ENCODE results near the gene SIRT5.

The SIRT5 gene

DNA sequence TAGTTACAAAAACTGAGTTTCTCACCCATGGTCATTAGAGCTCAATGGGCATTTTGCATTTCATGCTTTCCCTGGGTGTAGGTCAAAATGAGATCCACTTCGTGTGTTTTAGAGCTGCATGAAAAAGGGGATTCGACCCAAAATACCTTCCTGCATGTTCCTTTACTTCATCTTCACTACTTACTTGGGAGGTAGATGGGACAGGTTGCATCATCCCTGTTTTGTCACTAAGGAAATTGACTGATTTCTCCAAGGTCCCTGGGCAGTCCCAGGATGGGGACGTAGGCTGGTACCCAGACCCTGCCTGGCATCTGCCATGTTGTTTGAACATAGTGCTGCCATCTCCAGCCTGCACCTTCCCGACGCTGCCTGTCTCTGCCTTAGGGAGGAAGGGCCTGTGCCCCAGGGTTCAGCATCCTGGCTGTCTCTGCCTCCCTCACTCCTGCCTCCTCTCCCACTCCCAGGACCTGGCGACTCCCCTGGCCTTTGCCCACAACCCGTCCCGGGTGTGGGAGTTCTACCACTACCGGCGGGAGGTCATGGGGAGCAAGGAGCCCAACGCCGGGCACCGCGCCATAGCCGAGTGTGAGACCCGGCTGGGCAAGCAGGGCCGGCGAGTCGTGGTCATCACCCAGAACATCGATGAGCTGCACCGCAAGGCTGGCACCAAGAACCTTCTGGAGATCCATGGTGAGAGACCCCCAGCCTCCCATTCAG is 17.0 kb downstream of the SIRT5 start:
- no peak for DNase-seq

DNA sequence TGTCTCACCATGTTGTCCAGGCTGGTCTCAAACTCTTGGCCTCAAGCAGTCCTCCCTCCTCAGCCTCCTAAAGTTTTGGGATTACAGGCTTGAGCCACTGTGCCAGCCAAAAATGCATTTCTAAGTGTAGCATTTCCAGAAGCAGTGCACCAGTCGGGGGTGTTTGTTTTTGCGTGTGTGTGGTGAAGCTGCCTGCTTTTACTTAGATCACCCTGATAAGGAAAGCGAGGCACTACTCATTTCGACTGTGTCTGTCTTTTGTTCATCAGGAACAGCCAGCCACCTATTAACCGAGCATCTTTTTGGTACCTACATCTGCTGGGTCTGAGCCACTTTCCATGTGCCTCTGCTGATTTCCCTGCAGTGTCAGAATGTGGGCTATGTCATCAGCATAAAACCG is 18.7 kb downstream of the SIRT5 start:
- no peak for DNase-seq

DNA sequence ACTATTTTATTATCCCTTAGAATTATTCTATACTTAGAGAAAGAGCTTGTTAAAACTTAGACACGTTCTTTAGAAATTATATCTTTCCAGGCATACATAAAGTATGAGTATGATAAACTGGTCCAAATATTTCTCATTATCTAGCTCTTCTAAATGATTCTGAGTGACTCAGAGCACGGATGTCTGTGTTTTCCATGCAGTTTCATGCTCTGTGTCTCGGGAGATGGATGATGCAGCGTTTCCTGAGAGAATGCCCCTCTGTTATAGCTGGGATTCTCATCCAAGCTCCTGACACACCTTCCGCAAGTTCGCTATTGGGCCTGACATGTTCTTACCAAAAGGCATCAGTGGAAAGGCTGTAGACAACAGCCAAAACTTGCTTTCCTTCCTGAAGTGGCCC is 19.3 kb downstream of the SIRT5 start:
- no peak for DNase-seq

DNA sequence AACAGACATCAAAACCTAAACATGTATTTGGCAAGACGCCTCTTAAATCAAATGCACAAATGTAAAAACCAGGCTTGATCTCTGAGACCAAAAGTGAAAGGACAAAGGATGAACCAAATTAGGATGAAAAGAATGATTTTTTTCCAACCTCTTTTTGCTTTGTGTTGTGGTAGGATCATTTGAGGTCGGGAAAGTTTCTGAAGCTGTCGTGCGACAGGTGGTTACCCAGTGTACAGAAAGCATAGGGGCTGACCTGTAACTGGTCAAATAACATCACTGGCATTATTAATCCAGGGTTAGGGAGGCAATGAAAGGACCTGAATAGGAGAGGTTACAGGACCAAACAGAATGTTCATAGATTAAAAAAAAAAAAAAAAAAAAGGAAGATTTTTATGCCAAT is 22.7 kb downstream of the SIRT5 start:
- DNase-seq: no peak

DNA sequence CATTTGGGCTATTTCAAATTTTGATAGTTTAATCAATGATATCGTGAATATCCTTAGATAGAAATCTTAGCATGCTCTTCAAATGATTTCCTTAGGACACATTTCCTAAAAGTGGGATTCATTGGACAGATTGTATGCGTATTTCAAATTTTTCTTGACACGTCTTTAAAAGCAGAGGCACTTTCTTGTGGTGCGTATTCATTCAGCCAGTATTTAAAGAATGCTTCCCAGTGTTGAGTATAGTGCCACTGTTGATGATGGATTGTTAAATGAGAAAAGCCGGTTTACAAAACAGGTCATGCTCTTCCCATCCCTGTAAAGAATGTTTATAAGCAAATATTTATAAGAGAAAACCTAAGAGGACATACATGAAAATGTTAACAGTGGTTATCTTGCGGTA is 25.6 kb downstream of the SIRT5 start:
- no peak for DNase-seq

DNA sequence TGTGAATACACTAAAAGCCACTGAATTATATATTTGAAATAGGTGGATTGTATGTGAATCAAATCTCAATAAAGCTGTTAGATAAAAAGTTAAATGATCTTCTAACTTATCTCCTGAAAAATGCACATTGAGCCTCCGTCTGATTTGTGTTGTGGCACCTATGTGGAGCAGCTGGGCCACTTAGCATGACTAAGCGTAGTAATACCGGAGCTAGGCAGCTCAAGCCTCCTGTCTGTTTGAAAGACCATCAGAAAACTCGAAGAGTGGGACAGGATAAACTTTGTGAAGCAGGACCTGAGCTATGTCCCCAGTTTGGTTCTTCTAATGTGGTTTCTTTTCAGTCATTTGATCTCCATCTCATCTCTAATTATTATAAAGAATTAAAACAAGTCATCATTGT is 29.7 kb downstream of the SIRT5 start:
- DNase-seq: no peak

DNA sequence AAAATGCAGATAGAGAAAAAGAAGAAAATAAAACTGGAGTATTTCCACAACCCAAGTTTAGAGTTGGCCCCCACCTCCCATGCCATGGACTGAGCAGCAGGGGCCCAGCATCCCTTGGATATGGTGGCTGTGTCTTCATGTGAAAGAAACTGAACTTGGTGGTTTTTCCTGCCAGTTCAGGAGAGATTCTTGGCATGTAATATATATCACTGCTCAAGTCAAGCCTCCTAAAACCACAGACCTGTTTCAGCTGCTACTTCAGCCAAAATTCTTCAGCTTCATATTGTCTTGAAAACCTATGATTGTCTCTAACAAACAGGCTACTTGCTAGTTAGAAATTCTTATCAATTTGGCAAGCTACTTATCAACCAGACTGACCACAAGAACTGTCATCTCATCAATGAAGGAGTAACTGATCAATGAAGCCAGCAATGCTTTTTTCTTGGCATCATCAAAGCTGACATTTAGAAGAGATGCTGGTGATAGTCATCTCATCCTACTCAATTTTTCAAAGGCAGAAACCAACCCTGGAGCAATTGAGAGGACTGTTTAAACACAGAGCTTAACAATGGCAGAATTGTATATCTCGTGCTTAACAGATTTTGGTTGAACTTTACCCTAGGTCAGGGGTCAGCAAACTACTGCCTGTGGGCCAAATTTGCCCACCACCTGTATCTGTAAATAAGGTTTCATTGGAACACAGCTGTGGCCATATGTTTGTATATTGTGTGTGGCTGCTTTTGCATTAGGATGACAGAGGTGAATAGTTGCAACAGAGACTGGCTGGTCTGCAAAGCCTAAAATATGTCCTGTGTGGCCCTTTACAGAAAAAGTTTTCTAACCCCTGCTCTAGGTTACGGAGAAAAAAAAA is 30.4 kb downstream of the SIRT5 start:
- no peak for DNase-seq

DNA sequence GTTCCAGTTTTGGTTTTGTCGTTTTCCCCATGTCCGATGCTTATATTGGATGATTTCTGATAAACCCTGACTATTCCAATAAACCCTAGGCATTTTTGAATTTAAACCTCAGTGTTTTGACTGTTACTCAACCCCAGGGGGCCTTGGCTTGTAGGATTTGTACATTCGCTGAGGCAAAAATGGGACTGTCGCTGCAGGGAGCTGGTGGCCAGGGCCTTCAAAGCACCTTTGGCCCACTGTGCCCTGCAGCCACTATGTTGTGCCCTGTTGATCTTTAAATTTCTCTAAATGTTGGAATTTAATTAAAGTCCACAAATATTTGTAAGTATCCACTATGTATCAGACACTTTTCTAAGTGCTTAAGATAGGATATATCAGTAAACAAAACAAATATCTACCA is 31.2 kb downstream of the SIRT5 start:
- DNase-seq: no peak

DNA sequence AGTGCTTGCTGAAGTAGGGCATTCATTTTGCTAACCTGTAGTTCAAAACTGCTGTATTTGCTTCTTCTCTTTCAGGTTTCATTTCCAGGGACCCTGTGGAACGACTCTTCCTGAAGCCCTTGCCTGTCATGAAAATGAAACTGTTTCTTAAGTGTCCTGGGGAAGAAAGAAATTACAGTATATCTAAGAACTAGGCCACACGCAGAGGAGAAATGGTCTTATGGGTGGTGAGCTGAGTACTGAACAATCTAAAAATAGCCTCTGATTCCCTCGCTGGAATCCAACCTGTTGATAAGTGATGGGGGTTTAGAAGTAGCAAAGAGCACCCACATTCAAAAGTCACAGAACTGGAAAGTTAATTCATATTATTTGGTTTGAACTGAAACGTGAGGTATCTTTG is 37.3 kb downstream of the SIRT5 start:
- no peak for DNase-seq

DNA sequence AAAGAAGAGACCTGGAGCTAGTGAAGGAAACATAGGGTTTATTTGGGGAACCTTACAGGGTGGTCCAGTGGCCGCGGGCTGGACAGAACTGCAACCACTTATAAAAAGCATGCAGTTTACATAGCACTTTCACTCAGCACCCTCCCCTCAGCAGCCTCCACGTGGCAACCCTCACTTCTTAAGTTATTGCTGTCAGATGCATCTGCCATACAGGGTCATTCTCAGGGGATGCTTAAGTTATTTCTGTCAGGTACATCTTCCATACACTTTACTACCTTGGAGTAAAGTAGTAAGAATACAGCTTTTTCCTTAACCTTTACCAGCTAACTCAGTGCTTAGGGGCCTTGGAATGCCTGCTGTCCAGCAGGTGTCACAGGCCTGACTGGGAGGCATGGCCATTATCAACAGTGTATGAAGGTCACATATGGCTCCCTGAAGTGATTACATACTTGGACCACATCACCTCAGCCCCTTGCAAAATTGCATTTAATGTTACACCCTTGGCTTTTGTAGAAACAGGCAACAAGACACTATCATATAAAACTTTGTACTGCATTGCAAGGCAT is 38.7 kb downstream of the SIRT5 start:
- DNase-seq: no peak

DNA sequence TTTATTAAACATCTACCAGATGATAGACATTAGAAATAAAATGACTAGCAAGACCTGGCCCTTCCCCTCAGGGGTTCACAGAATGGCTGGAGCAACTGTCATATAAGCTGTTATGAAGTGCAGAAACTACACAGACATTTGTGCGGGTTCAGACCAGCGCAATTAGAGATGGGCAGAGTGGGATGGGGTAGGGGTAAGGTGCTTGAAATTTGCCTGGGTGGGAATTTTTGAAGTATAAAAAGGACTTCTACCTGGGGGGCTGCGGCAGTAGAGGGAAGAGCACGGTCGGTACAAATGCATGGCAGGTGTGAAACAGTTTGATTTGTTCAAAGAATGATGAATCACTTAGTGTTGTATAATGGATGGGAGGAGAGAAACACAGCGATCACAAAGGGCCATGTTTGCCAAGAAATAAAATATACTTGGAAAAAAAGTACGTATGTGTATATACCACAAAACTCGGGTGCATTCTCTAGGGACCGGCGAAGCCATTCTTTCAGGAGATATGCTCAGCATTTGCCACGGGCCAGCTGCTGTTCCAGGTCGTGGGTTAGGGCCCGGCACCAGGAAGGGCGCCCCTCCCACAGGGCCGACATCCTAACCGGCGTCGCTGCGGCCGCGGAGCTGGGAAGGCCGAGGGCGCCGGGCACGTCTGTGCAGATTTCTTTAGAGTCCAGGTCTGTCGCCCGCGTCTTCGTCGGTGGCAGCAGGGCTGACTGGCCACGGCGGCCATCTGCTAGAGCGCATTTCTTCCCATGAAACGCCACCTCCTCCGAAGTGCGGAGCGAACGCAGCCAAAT is 39.9 kb downstream of the SIRT5 start:
- no peak for DNase-seq

DNA sequence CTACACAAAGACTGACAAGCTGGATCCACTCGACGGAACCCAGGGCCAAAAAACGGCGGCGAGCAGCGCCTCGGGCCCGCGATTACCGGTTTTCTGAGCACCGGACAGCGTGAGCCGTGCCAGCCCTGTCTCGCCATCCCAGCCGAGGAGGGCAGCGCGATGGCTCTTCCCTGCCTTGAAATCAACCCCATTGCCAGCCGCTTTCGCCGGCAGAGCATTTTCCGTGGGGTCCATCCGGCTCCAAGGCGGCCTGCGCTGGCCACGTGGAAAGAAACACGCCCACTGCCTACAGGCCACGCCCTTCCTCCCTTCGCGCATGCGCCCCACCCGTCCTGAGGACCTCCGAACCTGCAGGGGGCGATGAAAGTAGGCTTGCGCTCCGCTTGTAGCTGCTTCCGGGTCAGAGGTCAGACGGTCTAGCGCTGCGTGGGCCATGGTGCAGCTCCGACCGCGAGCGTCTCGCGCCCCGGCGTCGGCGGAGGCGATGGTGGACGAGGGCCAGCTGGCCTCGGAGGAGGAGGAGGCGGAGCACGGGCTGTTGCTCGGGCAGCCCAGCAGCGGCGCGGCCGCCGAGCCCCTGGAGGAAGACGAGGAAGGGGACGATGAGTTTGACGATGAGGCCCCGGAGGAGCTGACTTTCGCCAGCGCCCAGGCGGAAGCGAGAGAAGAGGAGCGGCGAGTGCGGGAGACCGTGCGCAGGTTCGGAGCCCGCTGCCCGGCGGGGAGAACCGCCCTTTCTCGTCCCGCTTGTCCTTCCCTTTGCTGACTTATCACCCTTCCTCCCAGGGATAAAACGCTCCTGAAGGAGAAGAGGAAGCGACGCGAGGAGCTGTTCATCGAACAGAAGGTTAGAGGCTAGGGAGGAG is 40.8 kb downstream of the SIRT5 start, which contains the start of gene NOL7:
Gene NOL7, plus strand, starts transcription at position 410 of the 866 bp plus-strand sequence. Its CDS starts 24 bp downstream, at position 434.
- DNase-seq: peak; percentile 76

DNA sequence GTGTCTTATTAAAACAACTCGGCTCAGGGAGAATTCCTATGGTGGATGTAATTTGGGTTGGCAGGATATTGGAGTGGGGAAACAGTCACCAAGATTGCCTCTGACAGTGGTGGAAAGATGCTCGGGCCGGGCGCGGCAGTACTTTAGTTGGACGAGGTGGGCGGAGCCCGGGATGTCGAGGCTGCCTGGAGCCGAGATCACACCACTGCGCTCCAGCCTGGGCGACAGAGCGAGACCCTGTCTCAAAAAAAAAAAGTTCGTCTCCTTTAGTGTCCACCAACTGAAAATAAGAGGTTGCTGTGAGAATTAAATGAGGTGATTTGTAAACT is 41.4 kb downstream of the SIRT5 start:
- no peak for DNase-seq

DNA sequence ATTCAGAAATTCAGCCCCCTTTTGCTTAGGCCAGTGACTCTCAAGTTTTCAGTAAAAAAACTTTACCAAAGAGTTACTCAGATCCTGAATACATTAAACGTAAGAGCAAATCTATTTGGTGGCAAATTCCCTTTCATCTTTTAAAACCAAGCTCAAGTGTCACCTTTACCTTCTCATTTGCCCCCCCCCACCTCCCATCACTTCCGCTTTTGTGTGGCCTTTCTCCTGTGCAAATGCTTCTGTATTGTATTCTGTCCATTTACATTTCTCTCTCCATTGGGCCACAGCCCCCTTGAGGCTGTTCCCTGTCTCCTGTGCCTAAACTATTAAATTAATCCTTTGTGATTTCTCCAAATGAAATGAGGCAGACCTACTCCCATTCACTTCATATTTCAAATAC is 42.7 kb downstream of the SIRT5 start:
- DNase-seq: no peak

DNA sequence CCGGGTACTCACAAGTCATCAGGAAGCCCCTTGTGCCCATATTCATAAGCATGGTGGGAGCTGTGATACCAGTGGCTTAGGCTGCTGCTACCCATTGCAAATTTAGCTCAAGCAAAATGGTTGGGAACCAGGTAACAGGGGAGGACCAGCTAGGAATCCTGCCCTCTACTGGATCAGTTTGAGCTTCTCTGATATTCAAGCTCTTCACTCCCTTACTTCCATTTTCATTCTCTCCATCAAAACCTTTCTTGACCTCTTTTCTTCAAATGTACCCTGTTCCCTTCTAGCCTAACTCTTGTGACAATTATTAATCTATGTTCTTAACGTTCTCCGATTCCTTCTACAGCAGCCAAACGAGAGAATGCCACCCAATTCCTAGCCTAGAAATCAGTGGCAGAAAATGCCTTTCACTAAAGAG is 50.5 kb downstream of the SIRT5 start:
- DNase-seq: no peak

DNA sequence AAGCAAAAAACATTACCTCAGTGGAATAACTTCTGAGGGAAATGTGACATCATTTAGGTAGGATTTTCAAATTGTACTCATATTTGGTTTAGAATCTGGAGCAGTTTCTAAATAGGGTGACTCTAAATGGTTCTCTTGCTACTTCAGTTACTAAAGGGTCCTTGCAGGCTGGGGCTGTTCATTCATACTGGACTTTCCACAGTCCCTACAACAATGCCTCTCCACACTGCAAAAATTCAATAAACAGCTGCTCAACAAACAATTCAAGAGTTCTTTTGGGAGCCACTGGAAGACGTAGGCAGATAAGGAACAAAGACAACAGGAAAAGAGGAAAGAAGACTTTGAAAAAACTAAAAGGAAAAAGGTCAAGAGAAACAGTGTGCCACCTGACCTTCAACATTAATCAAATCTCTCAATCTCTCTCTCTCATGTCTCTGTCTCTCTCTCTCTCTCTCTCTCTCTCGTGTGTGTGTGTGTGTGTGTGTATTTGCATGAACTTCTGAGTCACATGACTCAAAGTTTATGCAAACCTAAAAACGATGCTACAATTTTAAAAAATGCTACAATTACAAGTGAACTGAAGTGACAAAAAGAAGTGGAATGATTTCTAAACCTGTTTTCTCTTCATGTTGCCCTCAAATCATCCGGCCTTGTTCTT is 55.2 kb downstream of the SIRT5 start:
- DNase-seq: no peak

DNA sequence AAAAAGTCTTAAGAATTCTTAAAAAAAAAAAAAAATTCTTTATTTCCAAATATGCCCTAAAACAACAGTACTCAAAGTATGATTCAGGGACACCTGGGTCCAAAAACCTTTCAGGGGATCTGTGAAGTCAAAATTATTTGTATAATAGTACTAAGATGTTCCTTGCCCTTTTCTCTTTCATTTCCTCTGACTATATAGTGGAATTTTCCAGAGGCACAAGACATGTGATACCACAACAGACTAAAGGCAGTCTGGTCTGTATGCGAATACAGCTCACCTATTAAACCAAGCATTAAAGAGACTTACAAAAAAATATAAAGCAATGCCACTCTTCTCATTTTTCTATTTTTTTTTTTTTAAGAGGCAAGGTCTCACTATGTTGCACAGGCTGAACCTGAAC is 56.1 kb downstream of the SIRT5 start:
- no peak for DNase-seq

DNA sequence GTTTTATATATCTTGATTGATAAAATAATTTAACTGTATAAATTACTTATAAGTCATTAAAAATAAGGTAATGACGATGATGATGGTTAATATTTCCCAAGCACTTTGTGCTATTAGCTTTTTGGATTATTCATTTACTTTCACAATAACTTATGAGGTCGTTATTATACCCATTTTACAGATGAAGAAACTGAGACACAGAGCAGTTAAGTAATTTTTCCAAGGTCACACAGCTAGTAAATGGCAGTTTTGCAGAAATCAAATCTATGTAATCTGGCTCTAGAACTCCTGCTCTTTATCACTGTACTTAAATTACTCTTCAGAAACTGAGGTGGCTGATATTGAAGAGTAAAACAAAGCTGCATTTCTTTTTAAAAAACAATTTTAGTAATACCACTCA is 58.9 kb downstream of the SIRT5 start:
- no peak for DNase-seq

DNA sequence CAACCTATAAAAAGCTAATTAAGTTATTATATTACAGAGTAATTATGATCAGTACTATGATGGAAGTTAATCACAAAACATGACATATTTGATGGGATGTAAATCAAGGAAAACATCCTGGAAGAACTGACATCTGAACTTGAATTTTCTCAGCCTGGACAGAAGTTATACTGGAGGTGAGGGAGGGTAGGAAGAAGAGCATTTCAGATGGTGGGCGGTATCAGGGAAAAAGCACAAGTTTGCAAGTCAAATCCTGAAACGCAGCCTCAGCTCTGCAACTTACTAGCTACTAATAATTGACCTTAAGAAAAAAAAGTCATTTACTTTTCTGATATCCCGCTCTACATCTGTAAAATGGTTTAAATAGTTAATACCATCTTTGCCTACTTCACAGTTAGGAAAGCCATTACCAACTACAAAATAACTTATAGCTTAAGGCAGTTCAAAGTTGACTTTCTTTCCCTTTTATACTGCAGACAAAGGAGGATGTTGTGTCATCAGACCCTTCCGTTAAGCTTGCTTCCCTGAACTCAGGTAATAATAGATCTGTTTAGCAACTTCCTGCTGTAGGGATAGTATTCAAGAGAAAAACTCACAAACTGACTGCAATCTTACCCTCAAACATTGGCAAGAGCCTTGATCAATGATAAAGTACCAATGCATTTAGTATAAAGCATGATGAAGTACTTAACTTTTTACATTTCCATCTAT is 61.7 kb downstream of the SIRT5 start:
- no peak for DNase-seq

DNA sequence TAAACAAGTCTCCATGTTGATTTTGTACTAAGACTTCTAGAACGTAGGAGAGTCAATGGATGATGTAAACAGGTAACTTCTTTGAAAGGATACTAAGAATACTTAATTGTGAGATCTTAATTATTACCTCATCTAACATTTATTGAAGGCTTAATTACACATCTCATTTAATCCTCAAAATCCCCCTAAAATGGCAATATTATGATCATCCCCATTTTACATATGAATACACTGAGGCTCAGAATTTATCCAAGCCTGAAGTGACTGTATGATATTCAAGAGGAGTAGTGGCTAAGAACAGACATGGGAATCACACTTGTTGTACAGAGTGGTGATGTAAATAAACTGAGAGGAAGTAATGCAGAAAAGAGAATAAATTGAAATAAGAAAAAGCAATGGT is 63.6 kb downstream of the SIRT5 start:
- DNase-seq: no peak

DNA sequence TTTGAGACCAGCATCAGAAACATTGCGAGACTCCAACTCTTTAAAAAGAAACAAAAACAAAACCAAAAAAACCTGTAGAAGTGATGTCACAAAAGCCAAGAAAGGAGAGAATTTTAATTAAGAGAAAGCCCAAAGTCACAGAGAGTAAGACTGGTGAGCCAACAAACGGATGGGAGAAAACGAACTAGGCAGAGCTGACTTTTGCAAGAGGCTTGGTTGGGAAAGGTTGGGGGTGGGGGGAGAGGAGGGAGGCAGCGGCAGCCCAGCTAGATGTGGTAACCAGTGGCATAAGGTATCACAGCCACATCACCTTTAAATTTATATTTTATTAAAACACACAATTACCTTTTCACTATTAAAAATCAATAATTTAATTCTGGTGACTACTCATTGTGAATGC is 64.2 kb downstream of the SIRT5 start:
- DNase-seq: no peak
